Measurements from ENCODE around the gene CDH5.
A peak's percentile ranks its signal among the peaks of the same experiment; 100 is the strongest.
"Not testable (repeated sequence)": the region's sequence is repeated elsewhere in the genome, so short reads cannot be mapped to it uniquely, and the experiment has no call there.

CDH5 gene

GRCh38 chr16:66443269-66443652 is 76.8 kb downstream of the CDH5 start:
- Histone ChIP-seq H3K4me3 (no peak overlapping the region), H3K4me2 (no peak overlapping the region), H3K27me3 (no peaks in the 10 kb centered on the region), H4K20me1 (no peaks in the 10 kb centered on the region), H3K9me3 (no peaks in the 10 kb centered on the region), H3K9ac (no peak overlapping the region), H3K36me3 (no peaks in the 10 kb centered on the region), H3K4me1 (peaks cover 12% of the 10 kb centered on the region), H3K27ac (no peak overlapping the region)
- TF ChIP-seq Cebpa-rat (IDR thresholded peaks at IDR 0.05) = no peak

- Histone ChIP-seq H3K4me2 (peak overlapping the region; percentile 23; the same call in 1 of the 2 replicates), H3K27ac (no peak overlapping the region)
Observed at GRCh38 chr16:66444049-66444481, 77.6 kb downstream of the CDH5 start.

GRCh38 chr16:66446737-66447136 is 80.2 kb downstream of the CDH5 start:
- Histone ChIP-seq H3K27me3 (no peaks in the 10 kb centered on the region), H3K4me2 (no peak overlapping the region), H3K4me1 (peaks cover 8% of the 10 kb centered on the region), H3K9me3 (no peaks in the 10 kb centered on the region), H3K27ac (no peak overlapping the region), H3K36me3 (no peaks in the 10 kb centered on the region), H4K20me1 (no peaks in the 10 kb centered on the region), H3K4me3 (no peak overlapping the region), H3K9ac (no peak overlapping the region)
- no peak for TF ChIP-seq Cebpa-rat (IDR thresholded peaks at IDR 0.05)

More at GRCh38 chr16:66444049-66444481, 77.6 kb downstream of the CDH5 start:
- Histone ChIP-seq H3K4me1 (peaks cover 8% of the 10 kb centered on the region), H3K27me3 (no peaks in the 10 kb centered on the region), H3K9me3 (no peaks in the 10 kb centered on the region), H3K36me3 (no peaks in the 10 kb centered on the region), H4K20me1 (no peaks in the 10 kb centered on the region), H3K4me3 (no peak overlapping the region), H3K9ac (no peak overlapping the region)
- TF ChIP-seq Cebpa-rat (IDR thresholded peaks at IDR 0.05) = no peak

- H3K27ac ChIP-seq = no peak overlapping the region
- no peak overlapping the region for H3K9ac ChIP-seq
- no peak for TF ChIP-seq Cebpa-rat (IDR thresholded peaks at IDR 0.05)
- peaks cover 8% of the 10 kb centered on the region for H3K4me1 ChIP-seq
- H3K36me3 ChIP-seq = no peaks in the 10 kb centered on the region
- H3K4me3 ChIP-seq = no peak overlapping the region
- no peak overlapping the region for H3K4me2 ChIP-seq
- no peaks in the 10 kb centered on the region for H3K9me3 ChIP-seq
- H3K27me3 ChIP-seq = no peaks in the 10 kb centered on the region
- no peaks in the 10 kb centered on the region for H4K20me1 ChIP-seq
Observed at GRCh38 chr16:66447491-66447890, 81.0 kb downstream of the CDH5 start.

- H3K9ac ChIP-seq = no peak overlapping the region
- no peak overlapping the region for H3K4me2 ChIP-seq
- no peaks in the 10 kb centered on the region for H4K20me1 ChIP-seq
- H3K4me3 ChIP-seq = no peak overlapping the region
- H3K9me3 ChIP-seq = no peaks in the 10 kb centered on the region
- H3K27me3 ChIP-seq = no peaks in the 10 kb centered on the region
- no peaks in the 10 kb centered on the region for H3K4me1 ChIP-seq
- H3K36me3 ChIP-seq = no peaks in the 10 kb centered on the region
- TF ChIP-seq Cebpa-rat (IDR thresholded peaks at IDR 0.05) = no peak
- no peak overlapping the region for H3K27ac ChIP-seq
Observed at GRCh38 chr16:66451548-66451947, 85.1 kb downstream of the CDH5 start.

GRCh38 chr16:66453230-66453629 is 86.7 kb downstream of the CDH5 start:
- H3K9ac ChIP-seq, H4K20me1 ChIP-seq, H3K4me1 ChIP-seq, H3K9me3 ChIP-seq, H3K36me3 ChIP-seq, H3K4me3 ChIP-seq, H3K27me3 ChIP-seq, H3K4me2 ChIP-seq, H3K27ac ChIP-seq: not testable (repeated sequence)
